ENCODE results near the gene APOL1.

The APOL1 gene

DNA sequence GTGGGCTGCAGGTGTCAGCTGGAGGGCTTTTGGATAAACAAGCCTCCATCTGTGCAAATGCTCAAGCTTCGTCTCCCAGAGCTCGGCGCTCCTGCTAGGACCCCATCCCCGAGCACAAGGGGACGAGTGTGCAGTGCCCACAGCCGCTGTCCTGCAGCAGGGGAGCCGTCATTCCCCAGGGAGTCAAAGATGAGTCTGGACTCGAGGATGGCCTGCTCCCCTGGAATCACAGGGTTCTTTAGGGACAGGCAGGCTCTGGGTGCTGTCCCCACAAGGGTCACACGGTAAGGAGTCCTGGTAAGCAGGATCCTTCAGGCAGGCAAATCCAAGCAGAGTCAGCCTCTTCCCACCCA is 50.2 kb downstream of the APOL1 start:
- Histone ChIP-seq H3K4me2 (ENCODE audit: low read depth, low read length, poor library complexity, severe bottlenecking) (no peak overlapping the region), H3F3A (ENCODE audit: low read depth) (no peaks in the 10 kb centered on the region; the same call in 1 of the 2 replicates), H4K20me1 (ENCODE audit: insufficient read depth, low read length, poor library complexity, severe bottlenecking) (peaks cover 5% of the 10 kb centered on the region), H3K36me3 (ENCODE audit: insufficient read depth, low read length) (peaks cover 98% of the 10 kb centered on the region; the same call in 1 of the 2 replicates), H2AFZ (ENCODE audit: low read length) (no peak overlapping the region), H3K9ac (ENCODE audit: low read depth, low read length, poor library complexity, severe bottlenecking) (no peak overlapping the region), H3K9me2 (replicated peaks; ENCODE audit: low read depth, low read length) (no peaks in the 10 kb centered on the region), H3K4me1 (ENCODE audit: insufficient read depth, low read length, poor library complexity, severe bottlenecking) (no peaks in the 10 kb centered on the region), H3K27me3 (ENCODE audit: insufficient read depth, low read length, poor library complexity, severe bottlenecking) (no peaks in the 10 kb centered on the region), H3K4me3 (ENCODE audit: low read length, poor library complexity, severe bottlenecking) (no peak overlapping the region), H3K9me3 (ENCODE audit: insufficient read depth, low read depth, low read length) (no peaks in the 10 kb centered on the region), H3K79me2 (ENCODE audit: insufficient read depth, low read length) (no peaks in the 10 kb centered on the region)
- TF ChIP-seq, protein P1, sequence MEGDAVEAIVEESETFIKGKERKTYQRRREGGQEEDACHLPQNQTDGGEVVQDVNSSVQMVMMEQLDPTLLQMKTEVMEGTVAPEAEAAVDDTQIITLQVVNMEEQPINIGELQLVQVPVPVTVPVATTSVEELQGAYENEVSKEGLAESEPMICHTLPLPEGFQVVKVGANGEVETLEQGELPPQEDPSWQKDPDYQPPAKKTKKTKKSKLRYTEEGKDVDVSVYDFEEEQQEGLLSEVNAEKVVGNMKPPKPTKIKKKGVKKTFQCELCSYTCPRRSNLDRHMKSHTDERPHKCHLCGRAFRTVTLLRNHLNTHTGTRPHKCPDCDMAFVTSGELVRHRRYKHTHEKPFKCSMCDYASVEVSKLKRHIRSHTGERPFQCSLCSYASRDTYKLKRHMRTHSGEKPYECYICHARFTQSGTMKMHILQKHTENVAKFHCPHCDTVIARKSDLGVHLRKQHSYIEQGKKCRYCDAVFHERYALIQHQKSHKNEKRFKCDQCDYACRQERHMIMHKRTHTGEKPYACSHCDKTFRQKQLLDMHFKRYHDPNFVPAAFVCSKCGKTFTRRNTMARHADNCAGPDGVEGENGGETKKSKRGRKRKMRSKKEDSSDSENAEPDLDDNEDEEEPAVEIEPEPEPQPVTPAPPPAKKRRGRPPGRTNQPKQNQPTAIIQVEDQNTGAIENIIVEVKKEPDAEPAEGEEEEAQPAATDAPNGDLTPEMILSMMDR (conservative IDR thresholded peaks at IDR 0.05; ENCODE audit: low read length), result no peak
- no peak for TF ChIP-seq EZH2phosphoT487 (IDR thresholded peaks at IDR 0.05; ENCODE audit: borderline replicate concordance)

DNA sequence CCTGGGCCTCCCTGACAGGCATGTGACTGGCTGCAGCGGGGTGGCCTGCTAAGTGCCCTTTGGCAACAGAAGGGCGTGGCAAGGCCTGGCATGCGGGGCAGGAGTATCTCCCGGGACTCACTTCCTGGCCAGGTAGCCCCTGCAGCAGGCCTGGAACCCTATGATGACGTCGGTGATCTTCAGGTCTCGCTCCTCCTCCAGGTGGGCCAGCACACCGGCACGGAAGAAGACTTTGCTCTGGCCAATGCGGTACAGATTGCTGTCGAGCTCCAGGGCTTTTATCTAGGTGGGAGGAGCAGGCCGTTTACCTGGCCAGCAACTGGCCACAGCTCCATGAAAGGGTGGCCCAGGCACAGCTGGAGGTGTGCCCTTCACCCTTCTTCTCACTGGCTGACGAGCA is 50.9 kb downstream of the APOL1 start:
- H3K4me1 ChIP-seq (ENCODE audit: insufficient read depth, low read length, poor library complexity, severe bottlenecking), result no peaks in the 10 kb centered on the region
- no peak for TF ChIP-seq EZH2phosphoT487 (IDR thresholded peaks at IDR 0.05; ENCODE audit: borderline replicate concordance)
- TF ChIP-seq, protein P1 (conservative IDR thresholded peaks at IDR 0.05; ENCODE audit: low read length), result no peak
- peaks cover 98% of the 10 kb centered on the region; the same call in 1 of the 2 replicates for H3K36me3 ChIP-seq (ENCODE audit: insufficient read depth, low read length)
- H3K9me2 ChIP-seq (replicated peaks; ENCODE audit: low read depth, low read length), result no peaks in the 10 kb centered on the region
- no peak overlapping the region for H3K4me3 ChIP-seq (ENCODE audit: low read length, poor library complexity, severe bottlenecking)
- H3F3A ChIP-seq (ENCODE audit: low read depth), result no peaks in the 10 kb centered on the region; the same call in 1 of the 2 replicates
- H3K9ac ChIP-seq (ENCODE audit: low read depth, low read length, poor library complexity, severe bottlenecking), result no peak overlapping the region
- no peak overlapping the region for H2AFZ ChIP-seq (ENCODE audit: low read length)
- no peaks in the 10 kb centered on the region for H3K27me3 ChIP-seq (ENCODE audit: insufficient read depth, low read length, poor library complexity, severe bottlenecking)
- peaks cover 6% of the 10 kb centered on the region for H4K20me1 ChIP-seq (ENCODE audit: insufficient read depth, low read length, poor library complexity, severe bottlenecking)
- H3K4me2 ChIP-seq (ENCODE audit: low read depth, low read length, poor library complexity, severe bottlenecking), result no peak overlapping the region
- no peaks in the 10 kb centered on the region for H3K79me2 ChIP-seq (ENCODE audit: insufficient read depth, low read length)
- H3K9me3 ChIP-seq (ENCODE audit: insufficient read depth, low read depth, low read length), result no peaks in the 10 kb centered on the region

DNA sequence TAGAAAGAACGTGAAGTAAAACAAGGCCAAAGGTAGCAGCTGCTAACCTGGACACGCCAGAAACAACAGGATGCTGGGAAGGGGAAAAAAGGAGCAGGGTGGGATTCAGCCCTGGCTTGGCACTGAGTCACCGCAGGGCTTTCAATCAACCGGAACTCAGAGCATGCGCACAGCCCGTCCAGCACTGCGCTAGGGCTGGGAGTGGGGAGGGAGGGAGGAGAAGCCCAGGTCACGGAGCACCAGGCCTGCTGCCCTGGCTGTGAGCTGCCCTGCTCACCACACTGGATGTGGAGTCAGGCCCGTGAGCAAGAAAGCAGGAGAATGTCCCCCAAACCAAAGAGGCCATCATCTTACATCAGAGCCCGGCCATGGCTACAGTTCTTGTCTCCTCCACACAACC is 51.5 kb downstream of the APOL1 start:
- no peaks in the 10 kb centered on the region for H3K4me1 ChIP-seq (ENCODE audit: insufficient read depth, low read length, poor library complexity, severe bottlenecking)
- H3K4me3 ChIP-seq (ENCODE audit: low read length, poor library complexity, severe bottlenecking), result no peak overlapping the region
- TF ChIP-seq, protein P1 (conservative IDR thresholded peaks at IDR 0.05; ENCODE audit: low read length), result no peak
- no peak for TF ChIP-seq EZH2phosphoT487 (IDR thresholded peaks at IDR 0.05; ENCODE audit: borderline replicate concordance)
- no peaks in the 10 kb centered on the region for H3K9me3 ChIP-seq (ENCODE audit: insufficient read depth, low read depth, low read length)
- H3K27me3 ChIP-seq (ENCODE audit: insufficient read depth, low read length, poor library complexity, severe bottlenecking), result no peaks in the 10 kb centered on the region
- H3K36me3 ChIP-seq (ENCODE audit: insufficient read depth, low read length), result peaks cover 98% of the 10 kb centered on the region; the same call in 1 of the 2 replicates
- no peak overlapping the region for H2AFZ ChIP-seq (ENCODE audit: low read length)
- H3K79me2 ChIP-seq (ENCODE audit: insufficient read depth, low read length), result no peaks in the 10 kb centered on the region
- H3K9me2 ChIP-seq (replicated peaks; ENCODE audit: low read depth, low read length), result no peaks in the 10 kb centered on the region
- H3K9ac ChIP-seq (ENCODE audit: low read depth, low read length, poor library complexity, severe bottlenecking), result no peak overlapping the region
- H3K4me2 ChIP-seq (ENCODE audit: low read depth, low read length, poor library complexity, severe bottlenecking), result no peak overlapping the region
- H3F3A ChIP-seq (ENCODE audit: low read depth), result no peaks in the 10 kb centered on the region; the same call in 1 of the 2 replicates
- H4K20me1 ChIP-seq (ENCODE audit: insufficient read depth, low read length, poor library complexity, severe bottlenecking), result peaks cover 8% of the 10 kb centered on the region
